NCI-H2029 (cell line): Measurements from ENCODE around the gene CMIP.
"Not testable (repeated sequence)": the region's sequence is repeated elsewhere in the genome, so short reads cannot be mapped to it uniquely, and the experiment has no call there.

Experiments used
- DNase-seq: peaks from one replicate; lab custom pipeline; 2025; lab: John Stamatoyannopoulos, UW

CMIP gene

GRCh38 chr16:81719993-81720392, 275.4 kb downstream of the CMIP start:
- DNase-seq = no peak

GRCh38 chr16:81720973-81721906, 276.6 kb downstream of the CMIP start:
- DNase-seq = no peak

- peak; percentile 52 for DNase-seq
Measured at GRCh38 chr16:81723098-81723723, 278.6 kb downstream of the CMIP start.

GRCh38 chr16:81728435-81728834, 283.8 kb downstream of the CMIP start:
- no peak for DNase-seq

GRCh38 chr16:81729451-81729850, 284.8 kb downstream of the CMIP start:
- DNase-seq = no peak

- peak; percentile 79 for DNase-seq
Measured at GRCh38 chr16:81730090-81731051, 285.8 kb downstream of the CMIP start.

- no peak for DNase-seq
Measured at GRCh38 chr16:81731649-81732048, 287.0 kb downstream of the CMIP start.

- DNase-seq = no peak
Measured at GRCh38 chr16:81732699-81733098, 288.1 kb downstream of the CMIP start.

- DNase-seq = no peak
Measured at GRCh38 chr16:81733295-81733694, 288.7 kb downstream of the CMIP start.

- DNase-seq = no peak
Measured at GRCh38 chr16:81734632-81735434, 290.2 kb downstream of the CMIP start.

- DNase-seq = peak; percentile 71
Measured at GRCh38 chr16:81737885-81738536, 293.4 kb downstream of the CMIP start.

GRCh38 chr16:81738783-81739496, 294.3 kb downstream of the CMIP start:
- DNase-seq = no peak

- DNase-seq = no peak
Measured at GRCh38 chr16:81739503-81739902, 294.9 kb downstream of the CMIP start.

GRCh38 chr16:81740169-81740568, 295.6 kb downstream of the CMIP start:
- DNase-seq = no peak

- DNase-seq = not testable (repeated sequence)
Measured at GRCh38 chr16:81741430-81741770, 296.8 kb downstream of the CMIP start.

- no peak for DNase-seq
Measured at GRCh38 chr16:81744385-81744784, 299.8 kb downstream of the CMIP start.

- DNase-seq = no peak
Measured at GRCh38 chr16:81744911-81745310, 300.3 kb downstream of the CMIP start.

GRCh38 chr16:81745704-81746558, 301.3 kb downstream of the CMIP start:
- DNase-seq = no peak

- no peak for DNase-seq
Measured at GRCh38 chr16:81746566-81746965, 302.0 kb downstream of the CMIP start.
